LNCaP clone FGC (cell line): ENCODE data around the gene FASN.

ENCODE experiments used
- DNase-seq: peaks from one replicate; pipeline ENCODE4 v3.0.0-alpha.2; 2011; ENCODE audit warnings: low read depth
- H3K4me3 ChIP-seq: 2 replicates; pipeline ENCODE4 v1.5.1; 2011; ENCODE audit warnings: mild to moderate bottlenecking, low read depth, low read length, control low read depth
- TF ChIP-seq, protein P1 (sequence below): IDR thresholded peaks from 2 replicates; pipeline ENCODE4 v1.5.1; 2012; ENCODE audit warnings: mild to moderate bottlenecking; ENCODE audit not compliant: control insufficient read depth, insufficient read depth; ENCODE audit errors: extremely low read depth

The FASN gene

DNA sequence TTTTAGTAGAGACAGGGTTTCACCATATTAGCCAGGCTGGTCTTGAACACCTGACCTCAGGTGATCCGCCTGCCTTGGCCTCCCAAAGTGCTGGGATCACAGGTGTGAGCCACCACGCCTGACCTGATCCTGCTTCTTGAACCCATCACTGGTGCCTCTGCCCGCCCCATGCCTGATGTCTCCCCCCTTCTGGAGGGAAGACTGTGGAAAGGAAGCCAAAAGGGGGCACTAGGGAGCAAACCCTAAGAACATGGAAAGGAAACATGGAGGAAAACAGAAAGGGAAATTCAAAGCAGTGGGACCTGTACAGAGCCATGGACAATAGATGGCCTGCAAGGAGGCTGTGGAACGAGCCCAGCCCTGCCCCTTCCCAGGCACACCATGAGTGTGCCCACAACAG, 31.1 kb upstream of the FASN start:
- TF ChIP-seq, protein P1, sequence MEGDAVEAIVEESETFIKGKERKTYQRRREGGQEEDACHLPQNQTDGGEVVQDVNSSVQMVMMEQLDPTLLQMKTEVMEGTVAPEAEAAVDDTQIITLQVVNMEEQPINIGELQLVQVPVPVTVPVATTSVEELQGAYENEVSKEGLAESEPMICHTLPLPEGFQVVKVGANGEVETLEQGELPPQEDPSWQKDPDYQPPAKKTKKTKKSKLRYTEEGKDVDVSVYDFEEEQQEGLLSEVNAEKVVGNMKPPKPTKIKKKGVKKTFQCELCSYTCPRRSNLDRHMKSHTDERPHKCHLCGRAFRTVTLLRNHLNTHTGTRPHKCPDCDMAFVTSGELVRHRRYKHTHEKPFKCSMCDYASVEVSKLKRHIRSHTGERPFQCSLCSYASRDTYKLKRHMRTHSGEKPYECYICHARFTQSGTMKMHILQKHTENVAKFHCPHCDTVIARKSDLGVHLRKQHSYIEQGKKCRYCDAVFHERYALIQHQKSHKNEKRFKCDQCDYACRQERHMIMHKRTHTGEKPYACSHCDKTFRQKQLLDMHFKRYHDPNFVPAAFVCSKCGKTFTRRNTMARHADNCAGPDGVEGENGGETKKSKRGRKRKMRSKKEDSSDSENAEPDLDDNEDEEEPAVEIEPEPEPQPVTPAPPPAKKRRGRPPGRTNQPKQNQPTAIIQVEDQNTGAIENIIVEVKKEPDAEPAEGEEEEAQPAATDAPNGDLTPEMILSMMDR = no peak
- no peak for DNase-seq
- no peak overlapping the region for H3K4me3 ChIP-seq

DNA sequence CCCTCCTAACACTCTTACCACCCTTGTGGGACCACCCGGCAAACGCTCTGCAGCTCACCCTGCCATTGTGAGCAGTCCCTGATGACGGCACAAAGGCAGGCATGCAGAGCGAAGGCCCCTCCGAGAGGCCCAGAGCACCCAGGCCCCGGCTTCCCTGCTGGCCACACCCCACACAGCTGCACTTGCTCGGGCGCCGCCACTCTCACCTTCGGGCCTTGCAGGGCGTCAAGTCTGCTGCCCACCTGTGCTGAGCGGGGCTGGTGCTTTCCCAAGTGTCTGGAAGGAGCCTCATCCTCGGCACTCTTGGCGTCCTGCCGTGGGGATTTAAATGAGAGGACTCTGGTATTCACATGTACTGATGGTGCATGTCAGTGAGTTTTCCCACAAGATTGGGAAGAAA, 30.3 kb upstream of the FASN start:
- DNase-seq = no peak
- no peak overlapping the region for H3K4me3 ChIP-seq
- TF ChIP-seq, protein P1 = no peak

DNA sequence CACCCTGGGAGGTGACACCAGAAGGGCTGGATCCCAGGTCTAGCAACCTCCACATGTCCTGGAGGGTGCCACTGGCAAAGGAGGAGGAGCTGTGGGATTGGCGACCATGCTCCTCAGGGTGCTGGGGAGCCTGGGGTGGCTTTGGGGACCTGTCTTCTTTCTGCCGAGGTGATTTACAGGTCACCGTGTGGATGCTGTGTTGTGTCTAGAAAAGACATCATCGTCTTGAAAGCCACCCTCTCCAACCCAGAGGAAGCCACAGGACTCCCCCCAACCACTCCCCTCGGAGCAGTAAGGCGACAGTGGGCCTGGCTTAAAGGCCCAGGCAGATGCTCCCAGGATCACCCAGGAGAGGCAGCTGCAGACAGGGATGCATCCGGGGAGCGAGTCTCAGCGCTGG, 29.7 kb upstream of the FASN start:
- DNase-seq = no peak
- no peak overlapping the region for H3K4me3 ChIP-seq
- TF ChIP-seq, protein P1 = no peak

DNA sequence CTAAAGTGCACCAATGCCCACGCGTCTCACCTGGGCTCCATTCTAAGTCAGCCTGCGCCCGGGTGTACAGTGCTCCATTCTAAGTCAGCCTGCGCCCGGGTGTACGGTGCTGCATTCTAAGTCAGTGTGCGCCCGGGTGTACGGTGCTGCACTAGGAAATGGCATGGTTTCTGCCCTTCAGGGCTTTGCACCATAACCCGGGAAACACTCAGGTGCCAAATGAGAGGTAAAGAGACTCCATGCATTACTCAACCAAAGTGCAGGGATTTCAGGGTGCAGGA, 29.2 kb upstream of the FASN start:
- H3K4me3 ChIP-seq = no peak overlapping the region
- TF ChIP-seq, protein P1 = no peak
- DNase-seq = no peak

DNA sequence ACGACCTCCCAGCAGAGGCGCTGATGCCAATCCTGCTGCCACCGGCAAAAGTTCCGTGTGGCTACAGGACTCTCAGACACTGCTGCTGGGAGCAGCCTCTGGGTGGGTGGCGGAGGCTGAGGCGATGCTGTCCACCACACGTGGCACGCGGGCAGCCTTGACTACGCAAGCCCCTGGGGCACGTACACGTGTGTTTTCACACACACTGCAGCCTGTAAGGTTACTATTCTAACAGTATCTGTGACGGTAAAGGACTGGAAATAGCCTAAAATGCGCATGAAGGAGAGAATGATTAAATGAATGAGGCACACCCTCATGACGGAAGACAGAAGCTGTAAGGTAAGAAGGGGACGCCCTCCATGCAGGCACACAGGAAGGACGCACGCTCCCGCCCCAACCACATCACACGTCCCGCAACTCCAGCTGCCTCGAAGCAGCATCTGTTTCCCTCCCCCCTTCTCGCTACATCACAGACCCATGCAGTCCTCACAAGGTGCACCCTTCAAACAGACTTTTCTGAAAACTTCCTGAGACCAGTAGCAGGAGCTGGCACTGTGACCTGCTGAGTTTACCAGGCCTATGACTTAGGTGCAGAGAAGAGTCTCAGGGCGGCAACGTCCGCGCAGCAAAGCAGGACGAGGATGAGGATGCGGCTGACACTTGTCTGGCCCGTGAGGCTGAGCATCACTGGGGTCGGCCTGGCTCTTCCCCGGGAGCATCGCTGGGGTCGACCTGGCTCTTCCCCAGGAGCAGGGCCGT, 28.7 kb upstream of the FASN start:
- no peak overlapping the region for H3K4me3 ChIP-seq
- TF ChIP-seq, protein P1 = no peak
- DNase-seq = no peak

DNA sequence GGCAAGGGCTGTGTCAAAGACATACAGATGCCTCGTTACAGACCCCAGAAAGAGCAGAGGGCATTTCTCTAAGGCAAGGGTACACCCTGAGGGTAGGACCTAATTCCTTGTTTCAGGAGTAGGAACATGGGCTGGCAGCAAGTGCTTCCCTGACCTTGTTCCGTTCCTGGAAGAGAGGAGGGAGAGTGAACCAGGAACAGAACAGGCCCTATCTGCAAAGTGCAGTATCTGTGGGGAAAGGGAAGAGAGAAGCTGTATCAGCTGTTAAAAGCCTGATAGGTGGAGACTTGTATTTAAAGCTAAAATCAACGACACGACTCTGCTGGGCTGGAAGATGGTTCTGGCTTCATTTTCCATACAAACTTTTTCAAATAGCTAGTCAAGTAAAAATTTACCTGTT, 26.1 kb upstream of the FASN start:
- no peak overlapping the region for H3K4me3 ChIP-seq
- TF ChIP-seq, protein P1 = no peak
- DNase-seq = no peak
